HepG2 (cell line): ENCODE data around the gene DNAJA3. TPM values are rescaled to one million over a fixed set of nuclear protein-coding genes. Genes with fewer than 3 reads are reported as not detected.

Source experiments
- AHDC1 ChIP-seq: sonication (generic); formaldehyde crosslinking; IDR thresholded peaks from 2 replicates; pipeline ENCODE4 v1.5.1; 2020; ENCODE audit warnings: mild to moderate bottlenecking, missing genetic modification reagents, borderline replicate concordance
- BCL3 ChIP-seq: sonication (generic); formaldehyde crosslinking; IDR thresholded peaks from 2 replicates; pipeline ENCODE4 v1.5.1; 2020; ENCODE audit warnings: mild to moderate bottlenecking, missing genetic modification reagents, moderate library complexity
- CREM ChIP-seq, 2 experiments: sonication (generic) in 1 of 2; formaldehyde crosslinking in 1 of 2; IDR thresholded peaks; 2 replicates each; pipeline versions ENCODE4 v1.4.0 to v1.6.1; 2016 to 2020; ENCODE audit warnings: antibody characterized with exemption in 1 of 2, mild to moderate bottlenecking in 1 of 2, missing genetic modification reagents in 1 of 2
- ELK4 ChIP-seq: sonication (generic); formaldehyde crosslinking; IDR thresholded peaks from 2 replicates; pipeline ENCODE4 v1.9.0; 2021; ENCODE audit warnings: missing genetic modification reagents, borderline replicate concordance
- GATAD2A ChIP-seq: IDR thresholded peaks from 2 replicates; pipeline ENCODE4 v1.6.1; 2016
- HDAC6 ChIP-seq: fragments of 200-600 bp; sonication (generic); IDR thresholded peaks from 2 replicates; pipeline ENCODE4 v1.7.0; 2017; ENCODE audit warnings: mild to moderate bottlenecking, antibody characterized with exemption, low read length, low read depth
- MTA3 ChIP-seq: sonication (generic); formaldehyde crosslinking; IDR thresholded peaks from 2 replicates; pipeline ENCODE4 v1.4.0; 2020; ENCODE audit warnings: missing genetic modification reagents
- SRSF9 ChIP-seq: fragments of 200-400 bp; formaldehyde crosslinking; IDR thresholded peaks from 2 replicates; pipeline ENCODE4 v1.6.1; 2018; ENCODE audit warnings: borderline replicate concordance, mild to moderate bottlenecking, low read depth, low read length; ENCODE audit not compliant: insufficient read depth, poor library complexity, severe bottlenecking
- TMF1 ChIP-seq: sonication (generic); formaldehyde crosslinking; IDR thresholded peaks from 2 replicates; pipeline ENCODE4 v1.8.1; 2022; ENCODE audit warnings: low read depth, missing genetic modification reagents
- ZFP36L1 ChIP-seq: sonication (generic); formaldehyde crosslinking; IDR thresholded peaks from 2 replicates; pipeline ENCODE4 v1.8.0; 2022; ENCODE audit warnings: mild to moderate bottlenecking, missing genetic modification reagents, moderate library complexity
- ZNF224 ChIP-seq: sonication (generic); formaldehyde crosslinking; IDR thresholded peaks from 2 replicates; pipeline ENCODE4 v1.5.0; 2020; ENCODE audit warnings: mild to moderate bottlenecking, missing genetic modification reagents
- ZNF232 ChIP-seq: sonication (generic); formaldehyde crosslinking; IDR thresholded peaks from 2 replicates; pipeline ENCODE4 v1.4.0; 2020; ENCODE audit warnings: missing genetic modification reagents, borderline replicate concordance
- ZNF501 ChIP-seq: sonication (generic); formaldehyde crosslinking; IDR thresholded peaks from 2 replicates; pipeline ENCODE4 v1.5.1; 2020; ENCODE audit warnings: mild to moderate bottlenecking, moderate library complexity, missing genetic modification reagents
- ZNF674 ChIP-seq: sonication (generic); formaldehyde crosslinking; IDR thresholded peaks from 2 replicates; pipeline ENCODE4 v1.5.0; 2020; ENCODE audit warnings: low read depth, mild to moderate bottlenecking, missing genetic modification reagents
- ZNF777 ChIP-seq: sonication (generic); formaldehyde crosslinking; IDR thresholded peaks from 2 replicates; pipeline ENCODE4 v1.4.0; 2020; ENCODE audit warnings: missing genetic modification reagents
- polyA plus RNA-seq, 8 experiments: library from polyadenylated mRNA; depleted of rRNA in 3 of 8; stranded (reverse) in 7 of 8; unstranded in 1 of 8; fragments of >200 nt; fragmentation: Illumina TruSeq in 4 of 8; extraction: Trizol in 4 of 8; gene quantifications; 2 replicates each; pipeline versions ENCODE4 v1.2.1 to v1.2.3, GENCODE V29; 2011 to 2016; ENCODE audit warnings: low read depth in 4 of 8, missing spikeins in 1 of 8, mixed read lengths in 1 of 8; ENCODE audit not compliant: insufficient read depth in 1 of 8
- total RNA-seq, 5 experiments: library from RNA; depleted of rRNA; stranded (reverse); fragments of >200 nt; fragmentation: Illumina TruSeq; extraction: Trizol; gene quantifications; 2 replicates each; pipeline ENCODE4 v1.2.3, GENCODE V29; 2016; ENCODE audit warnings: low read depth in 1 of 5
- TF ChIP-seq, protein P1 (sequence below): IDR thresholded peaks from 2 replicates; pipeline ENCODE4 v1.6.1; 2016; ENCODE audit warnings: low read depth, borderline replicate concordance
- TF ChIP-seq, protein P2 (sequence below): sonication (generic); formaldehyde crosslinking; IDR thresholded peaks from 2 replicates; pipeline ENCODE4 v1.5.0; 2020; ENCODE audit warnings: mild to moderate bottlenecking, missing genetic modification reagents, borderline replicate concordance

The DNAJA3 gene
- total and polyA plus RNA-seq, 2 of the 13 experiments (the other 11 are each of a cell fraction or from before 2014, with no cell fraction given), result 77.0 to 83.3 TPM

DNA sequence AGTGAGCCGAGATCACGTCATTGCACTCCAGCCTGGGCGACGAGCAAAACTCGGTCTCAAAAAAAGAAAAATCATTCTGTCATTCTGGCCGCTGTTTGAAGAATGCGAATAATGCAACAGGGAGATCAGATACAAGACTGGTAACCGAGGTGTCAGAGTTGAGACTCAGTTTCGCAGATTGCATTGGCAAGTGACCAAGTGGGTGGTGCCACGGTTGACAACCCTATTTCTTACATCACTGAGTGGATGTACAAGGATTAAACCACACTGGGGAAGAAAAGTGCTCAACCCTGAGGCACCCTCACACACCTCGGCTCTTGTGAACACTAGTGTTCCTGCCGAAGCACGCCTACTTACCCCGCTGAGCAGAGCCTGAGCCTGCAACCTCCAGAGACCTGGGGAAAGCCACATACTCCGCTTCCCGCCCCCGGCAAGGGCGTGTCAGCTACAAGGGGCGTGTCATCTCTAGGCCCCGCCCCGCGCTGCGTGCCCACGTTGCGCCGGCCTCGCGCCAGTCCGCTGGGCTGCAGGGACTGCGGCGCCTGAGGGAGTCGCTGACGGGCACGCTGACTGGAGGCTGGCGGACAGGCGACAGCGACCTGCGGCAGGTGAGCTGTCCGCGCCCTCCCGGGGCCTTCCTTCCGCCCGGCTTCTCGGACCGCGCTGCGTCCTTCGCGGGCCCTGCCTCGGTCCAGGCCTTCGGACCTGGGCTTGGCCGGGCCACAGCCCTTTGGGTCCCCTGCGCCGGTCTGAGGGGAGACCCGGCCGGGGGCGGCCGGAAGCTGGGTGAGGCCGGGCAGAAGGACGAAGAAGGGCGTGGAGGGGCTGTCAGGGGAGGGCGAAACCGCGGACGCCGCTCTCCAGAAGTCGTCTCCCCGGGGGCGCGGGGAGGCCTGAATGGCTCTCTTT, 50.5 kb downstream of the DNAJA3 start, which contains the start of gene HMOX2 (continued):
- TF ChIP-seq, protein P1, sequence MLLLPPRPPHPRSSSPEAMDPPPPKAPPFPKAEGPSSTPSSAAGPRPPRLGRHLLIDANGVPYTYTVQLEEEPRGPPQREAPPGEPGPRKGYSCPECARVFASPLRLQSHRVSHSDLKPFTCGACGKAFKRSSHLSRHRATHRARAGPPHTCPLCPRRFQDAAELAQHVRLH (CRISPR knock-in tag), result peak; percentile 91; the same call in 1 of the 2 replicates
- TF ChIP-seq ZNF777 (CRISPR knock-in tag) (peak; percentile 60), GATAD2A (peak; percentile 11; the same call in 1 of the 2 replicates), HDAC6 (no peak), CREM (IDR thresholded peaks at IDR 0.05) (no peak), CREM (CRISPR knock-in tag; IDR thresholded peaks at IDR 0.05) (no peak), TMF1 (CRISPR knock-in tag) (peak; percentile 71; the same call in 1 of the 2 replicates), ZNF232 (CRISPR knock-in tag) (peak; percentile 74; the same call in 1 of the 2 replicates), ZFP36L1 (CRISPR knock-in tag) (peak; percentile 84; the same call in 1 of the 2 replicates), ZNF224 (CRISPR knock-in tag) (peak; percentile 94), ZNF674 (CRISPR knock-in tag) (0 out of 2 replicates have a peak, but pooled peaks have one; percentile 61), ELK4 (CRISPR knock-in tag) (0 out of 2 replicates have a peak, but pooled peaks have one; percentile 63), BCL3 (peak; percentile 90), SRSF9 (no peak), MTA3 (CRISPR knock-in tag) (no peak), AHDC1 (CRISPR knock-in tag) (peak; percentile 28; the same call in 1 of the 2 replicates), ZNF501 (CRISPR knock-in tag) (peak; percentile 88; the same call in 1 of the 2 replicates)
- TF ChIP-seq, protein P2, sequence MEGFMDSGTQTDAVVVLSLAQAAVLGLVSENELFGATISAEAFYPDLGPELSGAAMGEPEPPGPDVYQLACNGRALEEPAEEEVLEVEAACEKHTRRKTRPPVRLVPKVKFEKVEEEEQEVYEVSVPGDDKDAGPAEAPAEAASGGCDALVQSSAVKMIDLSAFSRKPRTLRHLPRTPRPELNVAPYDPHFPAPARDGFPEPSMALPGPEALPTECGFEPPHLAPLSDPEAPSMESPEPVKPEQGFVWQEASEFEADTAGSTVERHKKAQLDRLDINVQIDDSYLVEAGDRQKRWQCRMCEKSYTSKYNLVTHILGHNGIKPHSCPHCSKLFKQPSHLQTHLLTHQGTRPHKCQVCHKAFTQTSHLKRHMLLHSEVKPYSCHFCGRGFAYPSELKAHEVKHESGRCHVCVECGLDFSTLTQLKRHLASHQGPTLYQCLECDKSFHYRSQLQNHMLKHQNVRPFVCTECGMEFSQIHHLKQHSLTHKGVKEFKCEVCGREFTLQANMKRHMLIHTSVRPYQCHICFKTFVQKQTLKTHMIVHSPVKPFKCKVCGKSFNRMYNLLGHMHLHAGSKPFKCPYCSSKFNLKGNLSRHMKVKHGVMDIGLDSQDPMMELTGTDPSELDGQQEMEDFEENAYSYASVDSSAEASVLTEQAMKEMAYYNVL (CRISPR knock-in tag), result no peak
